Colonic mucosa (tissue), 4 donors: Measurements from ENCODE around the gene TMCO6. TPM values are rescaled to one million over a fixed set of nuclear protein-coding genes. Genes with fewer than 3 reads are reported as not detected.

Source experiments
- DNase-seq: peaks from one replicate; pipeline ENCODE4 v3.0.0-alpha.2; 2020
- H3K27ac ChIP-seq: fragments of 200-600 bp; one replicate; pipeline ENCODE4 v1.8.0; 2021
- H3K27me3 ChIP-seq: fragments of 200-600 bp; one replicate; pipeline ENCODE4 v1.8.0; 2021
- H3K36me3 ChIP-seq: fragments of 200-600 bp; one replicate; pipeline ENCODE4 v1.8.0; 2021
- H3K4me1 ChIP-seq: fragments of 200-600 bp; one replicate; pipeline ENCODE4 v1.8.0; 2021; ENCODE audit warnings: mild to moderate bottlenecking
- H3K4me3 ChIP-seq: fragments of 200-600 bp; one replicate; pipeline ENCODE4 v1.8.0; 2021
- H3K9ac ChIP-seq, 2 donors: one replicate each; pipeline ENCODE4 v1.7.0; 2013; ENCODE audit warnings: control low read depth in 2 of 2, low read depth in 2 of 2, low read length in 2 of 2
- H3K9me3 ChIP-seq: fragments of 200-600 bp; one replicate; pipeline ENCODE4 v1.8.0; 2021
- intact Hi-C: fragments of 100-400 bp; cut with DNase I; formaldehyde crosslinking; loops from one replicate; pipeline ENCODE4 v1.14.1; 2022
- total RNA-seq, 2 donors: library from RNA; stranded (reverse); fragmentation: NEBNext Ultra II Directional in 1 of 2; extraction: Animal tissue kit (Norgen Biotek cat#: 25700) in 1 of 2; gene quantifications; one replicate each; pipeline ENCODE4 v1.2.1, GENCODE V29; 2021
- TF ChIP-seq, protein P1 (sequence below): fragments of 200-600 bp; IDR thresholded peaks from one replicate; pipeline ENCODE4 v1.8.0; 2022; ENCODE audit warnings: antibody characterized with exemption, mild to moderate bottlenecking
- donor health status: healthy.
- donor health status: DM: no; HTN: no; CAD: no.
- donor health status: DM: no; HTN: no; CAD: no.

The TMCO6 gene
- total RNA-seq, 2 donors from 2014 or later = 8.7 to 18.9 TPM

DNA sequence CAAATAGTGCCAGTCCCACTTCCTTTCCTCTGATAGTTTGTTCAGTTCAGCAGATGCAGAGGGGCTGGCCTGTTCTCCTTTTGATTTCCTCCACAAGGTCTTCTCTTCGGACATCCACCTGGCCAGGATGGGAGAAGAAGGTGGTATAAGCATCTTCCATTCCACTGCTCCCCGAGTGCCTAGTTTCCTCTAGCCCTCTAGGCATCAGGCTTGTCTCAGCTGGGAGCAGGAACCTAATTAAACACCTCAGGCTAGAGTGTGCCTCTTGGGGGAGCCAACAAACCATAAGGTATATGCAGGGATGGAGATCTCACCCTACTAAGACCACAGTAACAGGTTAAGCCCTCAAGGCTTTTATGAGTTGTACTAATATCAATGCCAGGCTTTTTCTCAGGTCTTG, 35.0 kb downstream of the TMCO6 start:
- DNase-seq = no peak
- no peaks in the 10 kb centered on the region for H3K27me3 ChIP-seq
- intact Hi-C loops = no loop called here
- H3K4me1 ChIP-seq = no peaks in the 10 kb centered on the region
- no peak overlapping the region for H3K9ac ChIP-seq
- no peaks in the 10 kb centered on the region for H3K9me3 ChIP-seq
- H3K27ac ChIP-seq = no peak overlapping the region
- TF ChIP-seq, protein P1, sequence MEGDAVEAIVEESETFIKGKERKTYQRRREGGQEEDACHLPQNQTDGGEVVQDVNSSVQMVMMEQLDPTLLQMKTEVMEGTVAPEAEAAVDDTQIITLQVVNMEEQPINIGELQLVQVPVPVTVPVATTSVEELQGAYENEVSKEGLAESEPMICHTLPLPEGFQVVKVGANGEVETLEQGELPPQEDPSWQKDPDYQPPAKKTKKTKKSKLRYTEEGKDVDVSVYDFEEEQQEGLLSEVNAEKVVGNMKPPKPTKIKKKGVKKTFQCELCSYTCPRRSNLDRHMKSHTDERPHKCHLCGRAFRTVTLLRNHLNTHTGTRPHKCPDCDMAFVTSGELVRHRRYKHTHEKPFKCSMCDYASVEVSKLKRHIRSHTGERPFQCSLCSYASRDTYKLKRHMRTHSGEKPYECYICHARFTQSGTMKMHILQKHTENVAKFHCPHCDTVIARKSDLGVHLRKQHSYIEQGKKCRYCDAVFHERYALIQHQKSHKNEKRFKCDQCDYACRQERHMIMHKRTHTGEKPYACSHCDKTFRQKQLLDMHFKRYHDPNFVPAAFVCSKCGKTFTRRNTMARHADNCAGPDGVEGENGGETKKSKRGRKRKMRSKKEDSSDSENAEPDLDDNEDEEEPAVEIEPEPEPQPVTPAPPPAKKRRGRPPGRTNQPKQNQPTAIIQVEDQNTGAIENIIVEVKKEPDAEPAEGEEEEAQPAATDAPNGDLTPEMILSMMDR = no peak
- no peak overlapping the region for H3K4me3 ChIP-seq
- H3K36me3 ChIP-seq = peaks cover 5% of the 10 kb centered on the region

DNA sequence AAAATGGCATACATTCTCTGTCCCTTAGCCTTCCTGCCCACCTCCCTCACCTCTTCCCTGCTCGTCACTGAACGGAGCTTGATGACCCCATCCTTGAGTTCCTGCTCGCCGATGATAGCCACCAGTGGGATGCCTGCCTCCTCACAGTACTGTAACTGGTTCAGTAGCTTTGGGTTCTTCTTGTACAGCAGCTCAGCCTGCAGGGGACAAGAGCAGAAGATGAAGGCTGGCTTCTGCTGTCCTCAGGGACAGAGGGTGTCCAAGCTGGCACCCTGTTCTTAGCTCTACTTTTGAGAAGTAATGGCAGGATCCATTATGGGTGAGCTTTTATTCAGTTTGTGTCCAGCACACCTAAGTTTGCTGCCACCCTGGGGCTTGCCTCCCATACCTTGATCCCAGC, 35.4 kb downstream of the TMCO6 start:
- Histone ChIP-seq H3K4me1 (no peaks in the 10 kb centered on the region), H3K9me3 (no peaks in the 10 kb centered on the region), H3K9ac (no peak overlapping the region), H3K27ac (no peak overlapping the region), H3K4me3 (no peak overlapping the region), H3K36me3 (peaks cover under 1% of the 10 kb centered on the region), H3K27me3 (no peaks in the 10 kb centered on the region)
- TF ChIP-seq, protein P1 = no peak
- no peak for DNase-seq
- intact Hi-C loops = no loop called here

DNA sequence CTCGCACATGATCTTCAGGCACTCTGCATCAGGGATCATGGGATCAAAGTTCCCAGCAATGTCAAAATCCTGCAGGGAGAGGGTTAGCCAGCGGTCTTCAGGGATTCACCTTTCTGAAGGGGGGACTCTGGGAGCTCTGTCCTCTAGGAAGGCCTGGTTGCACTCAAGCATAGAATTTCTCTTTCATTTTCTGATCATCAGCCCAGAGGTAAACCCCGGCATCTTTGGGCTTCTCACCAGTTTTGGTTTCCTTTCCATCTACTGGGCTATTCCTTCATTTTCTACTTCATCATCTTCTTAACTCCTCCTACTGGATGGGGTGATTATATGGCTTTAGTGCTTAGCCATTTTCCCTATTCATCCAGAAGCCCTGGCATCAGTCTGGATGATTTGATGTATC, 38.7 kb downstream of the TMCO6 start:
- intact Hi-C loops = no loop called here

DNA sequence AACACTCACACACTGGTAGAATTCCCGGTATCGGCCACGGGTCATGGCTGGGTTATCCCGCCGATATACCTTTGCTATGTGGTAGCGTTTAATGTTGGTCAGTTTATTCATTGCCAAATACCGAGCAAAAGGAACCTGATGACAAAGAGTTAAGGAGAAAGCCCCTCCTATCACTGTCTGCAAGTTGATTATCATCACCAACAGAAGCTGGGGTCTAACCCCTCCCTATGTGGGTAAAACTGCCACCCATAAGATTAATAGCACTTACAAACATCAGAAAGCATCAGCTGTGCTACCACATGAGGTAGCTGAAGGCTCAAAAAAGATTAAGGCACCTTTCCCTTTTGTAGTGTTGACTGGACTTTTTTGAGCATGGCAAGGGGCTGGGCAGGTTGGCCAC, 39.7 kb downstream of the TMCO6 start:
- TF ChIP-seq, protein P1 = no peak
- Histone ChIP-seq H3K9ac (no peak overlapping the region), H3K4me3 (no peak overlapping the region), H3K27me3 (no peaks in the 10 kb centered on the region), H3K36me3 (peaks cover 5% of the 10 kb centered on the region), H3K9me3 (no peaks in the 10 kb centered on the region), H3K27ac (no peak overlapping the region), H3K4me1 (no peaks in the 10 kb centered on the region)
- no peak for DNase-seq
- intact Hi-C loops = no loop called here

More for the DNA sequence above, 38.7 kb downstream of the TMCO6 start:
- DNase-seq = no peak
- Histone ChIP-seq H3K27ac (no peak overlapping the region), H3K27me3 (no peaks in the 10 kb centered on the region), H3K36me3 (peaks cover 5% of the 10 kb centered on the region), H3K4me1 (no peaks in the 10 kb centered on the region), H3K9me3 (no peaks in the 10 kb centered on the region), H3K9ac (no peak overlapping the region), H3K4me3 (no peak overlapping the region)
- TF ChIP-seq, protein P1 = no peak

DNA sequence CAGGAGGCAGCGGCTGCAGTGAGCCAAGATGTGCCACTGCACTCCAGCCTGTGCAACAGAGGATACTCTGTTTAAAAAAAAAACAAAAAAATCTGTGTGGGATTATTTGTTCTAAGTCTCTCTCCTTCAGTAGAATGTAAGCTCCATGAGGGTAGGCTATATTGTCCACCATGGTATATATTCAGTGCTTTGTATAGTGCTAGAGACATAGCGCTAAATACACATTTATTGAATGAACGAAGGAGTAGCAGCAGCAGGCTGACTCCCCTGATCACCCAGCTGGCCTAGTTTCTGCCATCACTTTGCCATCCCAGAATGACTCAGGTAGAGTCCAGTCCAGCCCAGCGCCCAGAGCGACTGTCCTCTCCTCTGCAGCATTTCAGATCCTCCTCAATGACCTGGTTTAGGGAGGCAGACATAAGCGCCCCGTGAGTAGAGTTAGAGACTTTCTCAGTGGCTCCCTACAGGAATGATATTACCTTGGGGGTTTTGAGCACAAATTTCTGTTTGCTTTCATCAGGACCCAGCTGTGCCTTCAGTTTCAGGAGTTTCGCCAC, 51.2 kb downstream of the TMCO6 start:
- peaks cover 5% of the 10 kb centered on the region for H3K36me3 ChIP-seq
- DNase-seq = no peak
- H3K9ac ChIP-seq = peak overlapping the region; percentile 79 to 95
- H3K9me3 ChIP-seq = no peaks in the 10 kb centered on the region
- H3K27me3 ChIP-seq = no peaks in the 10 kb centered on the region
- intact Hi-C loops = loop anchor here (2.0 to 10.0 kb wide), 2 partner anchors 26 to 46 kb away; partner anchors contain the start of genes IK, NDUFA2 and WDR55
- H3K27ac ChIP-seq = peak overlapping the region; percentile 93
- H3K4me1 ChIP-seq = no peaks in the 10 kb centered on the region
- TF ChIP-seq, protein P1 = no peak
- peak overlapping the region; percentile 88 for H3K4me3 ChIP-seq
